Omental fat pad (tissue), 4 donors: ENCODE measurements around the gene MUC4. TPM values are rescaled to one million over a fixed set of nuclear protein-coding genes. Genes with fewer than 3 reads are reported as not detected.

Source experiments
- ATAC-seq: fragments of 150-250 bp; one replicate; pipeline ENCODE4 v1.9.1; 2016; ENCODE audit warnings: mild to moderate bottlenecking, moderate library complexity; ENCODE audit not compliant: low FRiP score
- DNase-seq: peaks from one replicate; pipeline ENCODE4 v3.0.0-alpha.2; 2019; ENCODE audit warnings: low spot score
- total RNA-seq, 4 donors: library from RNA; depleted of rRNA; stranded (reverse); fragments of >200 nt; gene quantifications; one replicate each; pipeline ENCODE4 v1.1.0, GENCODE V29; 2016
- TF ChIP-seq, protein P1 (sequence below), 3 donors: fragments of 450-650 bp; IDR thresholded peaks; one replicate each; pipeline ENCODE4 v1.5.1; 2016 to 2017; ENCODE audit warnings: antibody characterized with exemption in 3 of 3, mild to moderate bottlenecking in 3 of 3, moderate library complexity in 2 of 3

The MUC4 gene
- total RNA-seq, 4 donors from 2014 or later: 0.09 TPM; not detected in 3

DNA sequence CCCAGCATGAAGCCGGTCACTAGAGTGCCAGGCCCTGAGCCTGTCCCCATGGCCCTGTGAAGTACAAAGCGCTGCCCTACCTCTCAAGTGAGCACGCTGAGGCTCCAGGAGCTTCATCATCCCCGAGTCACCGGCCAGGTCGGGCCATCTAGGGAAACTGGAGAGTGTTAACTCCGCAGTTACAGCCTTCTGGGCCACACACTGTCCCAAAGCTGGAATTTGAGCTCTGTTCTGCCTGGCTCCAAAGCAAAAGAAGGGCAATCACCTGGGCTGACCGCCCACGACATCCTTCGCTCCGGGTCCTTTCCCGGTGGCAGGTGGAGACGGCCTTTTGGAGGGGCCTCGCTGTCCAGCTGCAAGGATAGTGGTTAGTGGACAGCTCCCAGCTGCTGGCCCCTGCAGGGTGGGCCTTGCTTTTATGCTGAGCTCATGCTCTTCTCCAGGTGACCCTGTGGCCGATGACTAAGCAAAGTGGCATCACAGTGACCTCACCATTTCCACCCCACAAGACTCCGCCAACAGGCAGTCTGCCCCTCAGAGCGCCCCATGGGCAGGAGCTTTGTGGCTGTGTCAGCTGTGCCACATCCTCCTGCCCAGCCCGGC lies 3.5 kb upstream of the MUC4 start:
- TF ChIP-seq, protein P1, sequence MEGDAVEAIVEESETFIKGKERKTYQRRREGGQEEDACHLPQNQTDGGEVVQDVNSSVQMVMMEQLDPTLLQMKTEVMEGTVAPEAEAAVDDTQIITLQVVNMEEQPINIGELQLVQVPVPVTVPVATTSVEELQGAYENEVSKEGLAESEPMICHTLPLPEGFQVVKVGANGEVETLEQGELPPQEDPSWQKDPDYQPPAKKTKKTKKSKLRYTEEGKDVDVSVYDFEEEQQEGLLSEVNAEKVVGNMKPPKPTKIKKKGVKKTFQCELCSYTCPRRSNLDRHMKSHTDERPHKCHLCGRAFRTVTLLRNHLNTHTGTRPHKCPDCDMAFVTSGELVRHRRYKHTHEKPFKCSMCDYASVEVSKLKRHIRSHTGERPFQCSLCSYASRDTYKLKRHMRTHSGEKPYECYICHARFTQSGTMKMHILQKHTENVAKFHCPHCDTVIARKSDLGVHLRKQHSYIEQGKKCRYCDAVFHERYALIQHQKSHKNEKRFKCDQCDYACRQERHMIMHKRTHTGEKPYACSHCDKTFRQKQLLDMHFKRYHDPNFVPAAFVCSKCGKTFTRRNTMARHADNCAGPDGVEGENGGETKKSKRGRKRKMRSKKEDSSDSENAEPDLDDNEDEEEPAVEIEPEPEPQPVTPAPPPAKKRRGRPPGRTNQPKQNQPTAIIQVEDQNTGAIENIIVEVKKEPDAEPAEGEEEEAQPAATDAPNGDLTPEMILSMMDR (IDR thresholded peaks at IDR 0.05): no peak
- DNase-seq (no peak), ATAC-seq (no peak)

DNA sequence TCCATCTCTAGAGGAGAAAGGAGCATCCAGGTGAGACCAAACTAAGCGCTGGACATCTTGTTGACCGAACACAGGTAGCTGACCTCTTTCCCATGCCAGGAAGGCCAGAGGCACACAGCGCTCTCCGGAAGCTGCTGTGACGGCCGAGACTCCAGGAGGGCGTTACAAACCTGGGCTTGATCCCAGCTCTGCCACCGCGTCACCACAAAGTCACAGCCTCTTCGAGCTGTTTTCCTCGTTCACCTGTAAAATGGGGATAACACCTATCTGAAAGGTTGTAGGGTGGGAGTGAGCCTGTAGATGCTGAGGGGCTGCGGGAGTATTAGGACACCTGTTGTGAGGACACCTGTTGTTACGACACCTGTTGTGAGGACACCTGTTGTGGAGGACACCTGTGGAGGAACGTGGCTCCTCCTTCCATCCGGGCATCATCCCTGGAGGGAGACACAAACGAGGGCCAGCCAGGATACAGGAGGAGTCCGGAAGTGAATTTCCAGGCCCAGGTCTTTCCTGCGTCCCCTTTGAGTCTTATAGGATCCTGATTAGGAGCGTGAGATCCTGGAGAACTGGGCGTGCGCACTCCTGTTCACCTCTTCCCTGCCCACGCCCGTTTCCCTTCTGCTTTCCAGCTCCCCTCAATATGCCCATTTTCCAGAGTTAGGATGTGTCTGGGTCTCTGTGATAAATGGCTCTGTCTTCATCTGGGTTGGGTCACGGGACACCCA lies 2.3 kb upstream of the MUC4 start:
- TF ChIP-seq, protein P1 (IDR thresholded peaks at IDR 0.05): no peak
- no peak for ATAC-seq
- DNase-seq: no peak

- TF ChIP-seq, protein P1 (IDR thresholded peaks at IDR 0.05): no peak
- DNase-seq (no peak), ATAC-seq (no peak)
These were observed 637 bp upstream of the MUC4 start for GRCh38 chr3:195812366-195812765.

DNA sequence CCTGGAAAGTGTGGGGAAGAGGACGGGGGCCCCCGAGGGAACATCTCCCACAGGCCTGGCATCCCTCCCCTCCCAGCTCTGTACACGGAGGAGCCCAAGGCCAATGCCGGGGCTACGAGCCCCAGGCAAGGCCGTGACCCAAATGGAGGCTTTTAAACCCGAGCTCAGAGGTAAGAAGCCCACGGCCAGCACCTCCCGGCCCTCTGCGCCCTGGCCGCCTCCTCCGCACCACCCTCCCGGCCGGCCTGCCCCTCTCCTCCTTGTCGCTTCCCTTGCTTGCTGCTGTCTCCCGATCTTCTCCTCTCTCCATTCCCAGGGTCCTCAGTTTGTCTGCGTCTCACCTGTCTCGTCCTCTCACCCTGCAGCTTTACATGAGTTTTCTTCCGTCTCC lies 1.3 kb downstream of the MUC4 start:
- DNase-seq (no peak), ATAC-seq (no peak)
- TF ChIP-seq, protein P1 (IDR thresholded peaks at IDR 0.05): no peak

- DNase-seq (no peak), ATAC-seq (no peak)
- TF ChIP-seq, protein P1 (IDR thresholded peaks at IDR 0.05): no peak
These were observed 1.8 kb downstream of the MUC4 start for GRCh38 chr3:195809796-195810454.

DNA sequence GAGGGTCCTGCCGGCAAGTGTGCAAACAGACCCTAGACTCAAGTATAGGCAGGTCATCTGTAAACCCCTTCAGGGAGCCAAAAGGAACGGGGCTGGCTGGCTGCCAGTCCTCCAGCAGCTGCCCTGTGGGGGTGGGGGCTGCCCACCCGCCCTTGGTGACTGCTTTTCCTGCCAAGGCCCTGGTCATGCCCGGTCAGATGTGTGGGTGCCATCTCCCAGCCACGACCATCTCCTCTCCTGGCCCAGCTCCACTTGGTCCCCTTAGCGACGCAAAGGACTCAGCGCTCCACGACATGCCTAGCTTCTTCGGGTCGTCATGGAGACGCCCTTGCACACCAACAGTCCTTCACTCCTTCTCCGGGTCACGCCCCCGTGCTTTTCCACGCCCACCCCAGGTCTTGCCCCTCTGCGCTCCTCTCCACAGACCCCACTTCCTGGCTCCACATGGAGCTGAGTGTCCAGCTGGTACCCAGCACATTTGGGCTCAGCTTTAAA lies 2.4 kb downstream of the MUC4 start:
- TF ChIP-seq, protein P1 (IDR thresholded peaks at IDR 0.05): no peak
- ATAC-seq (no peak), DNase-seq (no peak)
